RWPE1 (cell line): ENCODE results near the gene RAPSN.

ENCODE experiments used
- CTCF ChIA-PET: fragments of 350-600 bp; sonication (Branson Sonifier 250); formaldehyde crosslinking; extraction: SDS; loops from one replicate; lab custom pipeline; 2021; lab: Yijun Ruan, JAX
- POLR2A ChIA-PET: fragments of 400-600 bp; formaldehyde crosslinking; extraction: SDS; loops from one replicate; lab custom pipeline; 2020; ENCODE audit warnings: antibody characterized with exemption; ENCODE audit not compliant: low non-redundant PET; lab: Yijun Ruan, JAX
- DNase-seq: peaks from one replicate; pipeline ENCODE4 v3.0.0; 2012; ENCODE audit warnings: low spot score
- H3K27ac ChIP-seq: fragments of 450-650 bp; 2 replicates; pipeline ENCODE4 v1.5.1; 2017
- TF ChIP-seq, protein P1 (sequence below): fragments of 450-650 bp; conservative IDR thresholded peaks from 2 replicates; pipeline ENCODE4 v1.5.1; 2017; ENCODE audit warnings: low read depth, mild to moderate bottlenecking

Gene RAPSN

DNA sequence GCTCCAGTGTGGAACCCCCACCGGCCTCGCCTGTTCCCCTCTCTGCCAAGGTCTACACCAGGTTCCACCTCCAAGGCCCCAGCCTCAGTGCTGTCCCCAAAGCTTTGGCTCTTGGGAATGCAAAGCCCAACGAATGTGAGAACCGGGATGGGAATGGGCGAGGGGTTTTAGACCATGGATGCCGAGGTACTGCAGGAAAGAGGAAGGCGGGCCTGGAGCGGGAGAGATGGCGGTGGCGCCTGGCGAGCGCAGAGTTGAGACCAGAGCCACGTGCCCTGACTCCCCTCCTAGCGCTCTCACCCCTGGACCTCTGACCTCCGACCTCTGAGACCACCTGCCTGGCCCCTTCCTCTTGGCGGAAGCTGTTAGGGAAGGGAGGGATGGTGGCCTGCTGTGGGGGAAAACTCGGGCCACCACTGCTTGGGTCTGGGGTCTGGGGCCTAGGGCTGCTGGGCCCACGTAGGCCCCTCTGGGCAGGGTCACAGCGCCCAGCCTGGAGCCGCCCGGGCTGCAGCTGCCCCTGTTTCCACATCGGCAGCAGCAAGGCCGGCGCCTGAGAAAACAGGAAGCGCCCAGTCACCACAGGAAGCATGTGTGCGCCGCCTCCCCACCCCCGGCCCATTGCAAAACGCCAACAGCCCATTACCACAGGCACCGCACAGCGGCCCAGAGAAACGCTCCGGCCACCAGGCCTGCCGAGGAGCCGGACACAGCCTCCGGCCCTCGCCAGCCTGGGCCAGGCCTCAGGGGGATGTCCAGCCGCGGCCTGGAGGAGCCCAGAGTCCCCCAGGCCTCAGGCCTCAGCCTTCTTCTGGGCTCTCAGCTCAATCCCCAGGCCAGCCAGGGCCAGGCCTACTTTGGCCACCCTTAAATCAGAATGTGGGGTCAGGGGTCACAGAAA lies 54.4 kb downstream of the RAPSN start:
- POLR2A ChIA-PET = interaction anchor here (0.6 kb wide), 1 partner anchor 280 kb away, joined by 3 read pairs; no protein-coding TSS in a partner anchor
- TF ChIP-seq, protein P1, sequence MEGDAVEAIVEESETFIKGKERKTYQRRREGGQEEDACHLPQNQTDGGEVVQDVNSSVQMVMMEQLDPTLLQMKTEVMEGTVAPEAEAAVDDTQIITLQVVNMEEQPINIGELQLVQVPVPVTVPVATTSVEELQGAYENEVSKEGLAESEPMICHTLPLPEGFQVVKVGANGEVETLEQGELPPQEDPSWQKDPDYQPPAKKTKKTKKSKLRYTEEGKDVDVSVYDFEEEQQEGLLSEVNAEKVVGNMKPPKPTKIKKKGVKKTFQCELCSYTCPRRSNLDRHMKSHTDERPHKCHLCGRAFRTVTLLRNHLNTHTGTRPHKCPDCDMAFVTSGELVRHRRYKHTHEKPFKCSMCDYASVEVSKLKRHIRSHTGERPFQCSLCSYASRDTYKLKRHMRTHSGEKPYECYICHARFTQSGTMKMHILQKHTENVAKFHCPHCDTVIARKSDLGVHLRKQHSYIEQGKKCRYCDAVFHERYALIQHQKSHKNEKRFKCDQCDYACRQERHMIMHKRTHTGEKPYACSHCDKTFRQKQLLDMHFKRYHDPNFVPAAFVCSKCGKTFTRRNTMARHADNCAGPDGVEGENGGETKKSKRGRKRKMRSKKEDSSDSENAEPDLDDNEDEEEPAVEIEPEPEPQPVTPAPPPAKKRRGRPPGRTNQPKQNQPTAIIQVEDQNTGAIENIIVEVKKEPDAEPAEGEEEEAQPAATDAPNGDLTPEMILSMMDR = no peak
- CTCF ChIA-PET = interaction anchor here (0.7 kb wide), 1 partner anchor 23 kb away, joined by 3 read pairs; no protein-coding TSS in a partner anchor
- H3K27ac ChIP-seq = no peak overlapping the region
- no peak for DNase-seq

DNA sequence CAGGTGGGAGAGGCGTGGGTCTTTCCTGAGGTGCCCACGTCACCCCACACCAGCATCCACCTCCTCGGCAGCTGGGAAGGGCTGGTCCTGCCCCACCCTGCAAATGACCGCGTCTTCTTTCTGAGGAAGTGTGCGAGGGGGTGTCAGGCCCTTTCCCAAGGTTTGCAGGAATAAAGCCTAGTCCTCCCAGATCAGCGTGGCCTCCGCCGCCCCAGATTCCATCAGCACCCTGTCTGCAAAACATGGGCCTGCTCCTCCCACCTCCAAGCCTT lies 55.0 kb downstream of the RAPSN start:
- H3K27ac ChIP-seq = no peak overlapping the region
- no peak for DNase-seq
- ChIA-PET POLR2A (interaction anchor here (0.6 kb wide), 1 partner anchor 281 kb away, joined by 3 read pairs; no protein-coding TSS in a partner anchor), CTCF (no interaction called here)
- TF ChIP-seq, protein P1 = no peak

DNA sequence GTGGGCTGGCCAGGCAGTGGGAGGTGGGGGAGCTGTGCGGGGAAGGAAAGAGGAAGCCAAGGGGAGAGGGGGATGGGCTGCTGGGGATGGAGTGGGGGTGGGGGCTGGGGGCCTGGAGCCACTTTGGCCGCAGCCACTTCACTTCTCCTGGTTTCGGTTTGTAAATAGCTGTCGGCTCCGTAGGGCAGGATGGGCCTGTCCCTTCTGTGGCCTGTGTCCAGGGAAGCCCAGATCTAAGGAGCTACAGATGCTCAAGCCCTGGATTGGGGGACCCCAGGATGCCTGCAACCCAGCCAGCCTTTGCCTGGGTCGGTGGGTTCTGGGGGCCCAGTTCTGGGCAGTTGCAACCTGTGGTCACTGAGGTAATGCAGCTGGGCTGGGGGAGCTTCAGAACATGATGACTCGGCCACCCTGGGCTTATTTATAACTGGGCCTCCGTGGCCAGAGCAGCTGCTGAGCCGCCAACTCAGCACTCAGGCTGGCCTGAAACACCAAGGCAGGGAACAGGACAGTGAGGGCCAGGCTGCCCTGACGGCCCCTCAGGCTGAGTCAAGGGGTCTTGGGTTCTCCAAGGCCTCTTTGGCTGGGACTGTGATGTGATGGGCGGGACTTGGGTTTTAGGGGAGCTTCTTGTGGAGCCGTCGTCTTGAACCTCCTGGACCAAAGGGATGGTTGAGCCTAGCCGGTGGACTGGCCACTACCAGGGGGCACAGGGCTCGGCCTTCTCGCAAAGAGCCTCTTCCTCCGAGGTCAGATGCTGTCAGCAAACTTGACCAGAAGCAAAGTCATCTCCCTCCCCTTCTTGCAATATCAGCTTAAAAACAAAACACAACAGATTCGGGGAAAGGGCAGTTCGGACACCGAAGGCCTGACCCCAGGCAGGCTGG lies 55.5 kb downstream of the RAPSN start:
- TF ChIP-seq, protein P1 = no peak
- ChIA-PET POLR2A (interaction anchor here (0.6 kb wide), 1 partner anchor 281 kb away, joined by 3 read pairs; no protein-coding TSS in a partner anchor), CTCF (no interaction called here)
- DNase-seq = no peak
- H3K27ac ChIP-seq = no peak overlapping the region

DNA sequence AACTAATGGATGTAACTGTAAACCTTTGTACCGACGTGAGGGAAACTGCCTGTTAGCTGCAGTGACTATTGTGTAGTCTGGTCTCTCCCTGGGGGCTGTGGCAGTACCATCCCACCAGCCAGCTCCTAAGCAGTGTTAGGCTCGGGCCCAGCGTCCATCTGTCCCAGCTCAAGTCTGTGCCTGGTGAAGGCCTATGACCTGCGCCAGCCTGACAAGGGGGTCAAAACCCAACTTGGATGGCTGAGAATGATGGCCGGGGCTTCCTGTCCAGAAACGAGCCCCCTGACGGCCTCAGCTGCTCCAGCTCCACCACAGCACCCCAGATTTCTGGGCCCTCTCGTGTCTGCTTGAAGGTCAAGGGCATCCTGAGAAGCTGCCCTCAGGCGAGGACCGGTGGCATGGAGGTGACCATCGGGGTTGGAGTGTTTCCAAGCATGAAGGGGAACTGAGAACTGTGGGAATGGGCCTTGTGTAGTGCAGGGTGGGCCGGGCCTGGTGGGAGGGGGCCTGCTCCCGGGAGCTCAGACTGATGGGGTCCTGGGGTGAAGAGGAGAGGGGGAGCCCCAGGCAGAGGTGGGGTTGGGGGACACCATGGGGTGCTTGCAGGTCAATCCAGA lies 56.3 kb downstream of the RAPSN start:
- CTCF ChIA-PET = no interaction called here
- TF ChIP-seq, protein P1 = no peak
- POLR2A ChIA-PET = no interaction called here
- DNase-seq = no peak
- no peak overlapping the region for H3K27ac ChIP-seq

DNA sequence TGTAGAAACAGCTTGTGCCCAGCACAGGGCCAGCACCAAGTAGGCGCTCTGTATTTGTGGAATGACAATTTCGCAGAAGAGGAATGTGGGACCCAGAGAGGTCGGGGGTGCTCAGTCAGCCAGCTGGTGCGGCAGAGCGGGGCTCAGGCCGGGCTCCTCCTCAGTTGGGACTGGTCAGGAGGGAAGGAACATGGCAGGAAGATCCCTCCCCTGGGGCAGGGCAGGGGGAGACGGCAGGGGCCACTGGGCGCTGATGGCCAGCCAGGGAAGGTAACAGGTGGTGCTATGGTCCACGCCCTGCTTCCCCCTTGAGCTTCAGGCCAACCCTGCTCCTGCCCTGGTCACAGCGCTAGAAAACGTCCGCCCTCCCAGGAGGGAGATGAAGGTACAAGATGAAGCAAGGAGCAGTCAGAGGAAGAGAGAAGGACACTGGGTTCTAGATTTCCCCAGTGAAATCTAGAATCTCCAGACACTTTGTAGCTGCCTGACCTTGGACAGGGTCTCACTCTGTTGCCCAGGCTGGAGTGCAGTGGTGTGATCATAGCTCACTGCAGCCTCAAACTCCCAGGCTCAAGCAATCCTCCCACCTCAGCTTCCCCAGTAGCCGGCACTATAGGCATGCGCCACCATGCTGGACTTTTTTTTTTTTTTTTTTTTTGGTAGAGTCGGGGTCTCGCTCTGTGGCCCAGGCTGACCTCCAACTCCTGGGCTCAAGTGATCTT lies 57.1 kb downstream of the RAPSN start:
- H3K27ac ChIP-seq = no peak overlapping the region
- ChIA-PET POLR2A (no interaction called here), CTCF (interaction anchor here (0.6 to 1.0 kb wide), 2 partner anchors 17 to 22 kb away, joined by 3 to 5 read pairs; no protein-coding TSS in a partner anchor)
- TF ChIP-seq, protein P1 = no peak
- no peak for DNase-seq
